ENCODE data around the gene PRUNE2.
"Not testable (repeated sequence)": the region's sequence is repeated elsewhere in the genome, so short reads cannot be mapped to it uniquely, and the experiment has no call there.

Gene PRUNE2

DNA sequence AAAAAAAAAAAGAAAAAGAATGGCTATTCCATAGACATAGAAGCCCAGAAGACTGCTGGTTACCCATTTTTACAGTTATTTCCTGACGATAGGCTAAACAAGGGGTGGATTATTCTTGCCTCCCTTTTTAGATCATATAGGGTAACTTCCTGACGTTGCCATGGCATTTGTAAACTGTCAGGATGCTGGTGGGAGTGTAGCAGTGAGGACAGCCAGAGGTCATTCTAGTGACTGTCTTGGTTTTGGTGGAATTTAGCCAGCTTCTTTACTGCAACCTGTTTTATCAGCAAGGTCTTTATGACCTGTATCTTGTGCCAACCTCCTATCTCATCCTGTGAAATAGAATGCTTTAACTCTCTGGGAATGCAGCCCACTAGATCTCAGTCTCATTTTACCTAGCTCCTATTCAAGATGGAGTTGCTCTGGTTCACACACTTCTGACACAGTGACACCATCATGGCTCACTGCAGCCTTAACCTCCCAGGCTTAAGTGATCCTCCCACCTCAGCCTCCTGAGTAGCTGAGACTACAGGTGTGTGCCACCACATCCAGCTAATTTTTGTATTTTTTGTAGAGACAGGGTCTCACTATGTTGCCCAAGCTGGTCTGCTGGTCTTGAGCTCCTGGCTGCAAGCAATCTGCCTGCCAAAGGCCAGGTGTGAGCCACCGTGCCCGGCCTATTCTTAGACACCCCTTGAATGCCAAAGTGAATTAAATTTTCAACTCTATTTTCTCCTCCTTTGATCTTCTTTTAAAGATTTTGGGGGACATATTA lies 311.8 kb downstream of the PRUNE2 start:
- not testable (repeated sequence) for DNase-seq

DNA sequence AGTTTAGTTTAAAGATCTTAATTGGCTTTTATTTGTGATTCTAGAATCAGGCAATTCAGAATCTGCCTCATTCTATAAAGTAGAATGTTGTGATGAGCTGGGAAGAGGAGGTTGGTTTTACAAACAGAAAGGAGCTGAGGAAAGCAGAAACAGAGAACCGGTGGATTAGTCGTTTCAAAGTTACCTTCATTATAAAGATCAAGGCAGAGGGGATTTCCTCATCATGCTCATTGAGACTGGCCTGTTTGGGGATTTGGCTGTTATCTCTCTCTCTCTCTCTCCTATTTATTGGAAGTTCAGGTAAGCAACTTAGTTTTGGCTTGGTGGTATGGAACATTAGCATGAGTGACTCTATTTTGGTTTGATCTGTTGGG lies 313.0 kb downstream of the PRUNE2 start:
- no peak for DNase-seq

DNA sequence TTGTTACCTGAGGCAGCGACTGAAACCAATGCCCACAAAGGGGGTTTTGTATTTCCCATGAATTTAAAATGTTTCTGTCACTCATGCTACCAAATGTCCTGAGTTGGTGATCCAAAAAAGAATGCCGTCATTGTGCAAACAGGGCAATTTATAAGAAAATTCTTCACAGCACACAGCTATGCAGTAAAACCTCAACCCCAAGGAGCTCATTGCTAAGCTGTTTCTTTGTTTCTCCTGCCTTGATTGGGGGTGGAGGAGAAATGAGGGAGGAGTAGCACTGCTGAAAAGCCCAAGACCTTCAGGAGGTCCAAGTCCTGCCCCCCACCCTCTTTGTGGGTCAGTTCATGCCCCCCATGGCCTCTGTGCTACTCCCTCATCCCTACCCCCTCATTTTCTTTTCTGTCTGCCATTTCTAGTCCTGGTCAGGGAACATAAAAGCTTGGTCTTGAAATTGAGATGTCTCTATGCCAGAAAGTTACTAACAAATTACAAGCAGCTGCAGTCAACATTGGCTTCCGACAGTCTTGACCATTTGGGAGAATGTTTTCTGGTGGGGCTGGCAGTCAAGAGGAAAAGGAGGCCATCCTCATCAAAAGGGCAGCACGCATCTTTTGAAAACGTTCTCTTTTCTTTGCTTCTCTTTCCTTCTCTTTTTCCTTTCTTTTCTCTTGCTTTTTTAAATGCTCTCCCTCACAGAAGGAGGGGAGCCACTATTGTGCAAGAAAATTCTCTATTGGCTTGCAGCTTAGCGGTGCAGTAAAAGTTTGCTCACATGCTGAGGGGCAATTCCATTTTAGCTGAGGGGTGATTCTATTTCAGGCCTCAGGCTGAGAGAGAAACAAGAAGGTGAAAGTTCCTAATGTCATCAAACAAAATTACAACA lies 313.6 kb downstream of the PRUNE2 start:
- no peak for DNase-seq

DNA sequence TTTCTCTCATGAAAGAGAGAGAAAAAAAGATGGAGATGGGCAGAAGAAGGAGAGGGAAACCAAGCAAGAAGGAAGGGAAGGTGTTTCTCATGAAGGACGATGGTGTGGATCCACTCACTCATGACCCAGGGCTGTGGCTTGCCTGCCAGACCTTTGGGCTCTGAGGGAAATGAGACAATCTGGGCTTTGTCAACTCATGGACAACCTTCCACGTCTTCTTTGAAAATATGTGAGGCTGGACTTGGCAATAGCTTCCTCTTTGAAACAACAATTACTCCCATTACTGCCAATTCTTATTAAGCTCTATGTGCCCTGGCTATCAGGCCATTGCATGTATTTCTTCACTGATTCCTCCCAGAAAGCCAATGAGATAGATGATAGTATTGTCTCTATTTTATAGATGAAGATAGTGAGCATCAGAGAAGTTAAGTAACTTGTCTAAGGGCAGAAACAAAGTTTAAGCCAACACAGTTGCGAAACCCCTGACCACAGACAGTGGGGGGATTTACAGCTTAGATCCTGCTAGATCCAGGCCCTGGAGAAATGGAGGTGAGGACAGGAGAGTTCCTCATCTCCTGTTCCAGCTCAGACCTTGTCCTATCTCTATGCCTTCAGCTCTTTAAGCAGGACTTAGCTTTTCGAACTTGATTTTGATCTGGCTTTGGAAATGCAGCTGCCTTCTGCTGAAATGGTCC lies 314.5 kb downstream of the PRUNE2 start:
- DNase-seq: no peak

DNA sequence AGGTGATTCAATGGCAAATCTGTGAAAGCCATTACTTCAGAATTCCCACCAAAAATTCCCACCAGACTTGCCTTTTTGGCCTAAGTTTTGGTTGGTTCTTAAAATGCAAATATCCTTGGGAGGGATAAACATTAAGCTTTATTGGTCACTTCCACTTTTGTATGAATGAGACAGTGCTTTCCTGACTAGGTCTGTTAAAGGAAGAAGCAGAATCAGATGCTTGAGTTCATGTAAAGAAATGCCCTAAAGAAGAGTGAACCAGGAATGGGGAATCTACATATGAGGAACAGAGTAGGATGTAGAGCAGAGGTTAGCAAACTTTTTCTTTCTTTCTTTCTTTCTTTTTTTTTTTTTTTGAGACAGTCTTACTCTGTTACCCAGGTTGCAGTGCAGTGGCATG lies 317.6 kb downstream of the PRUNE2 start:
- no peak for DNase-seq

DNA sequence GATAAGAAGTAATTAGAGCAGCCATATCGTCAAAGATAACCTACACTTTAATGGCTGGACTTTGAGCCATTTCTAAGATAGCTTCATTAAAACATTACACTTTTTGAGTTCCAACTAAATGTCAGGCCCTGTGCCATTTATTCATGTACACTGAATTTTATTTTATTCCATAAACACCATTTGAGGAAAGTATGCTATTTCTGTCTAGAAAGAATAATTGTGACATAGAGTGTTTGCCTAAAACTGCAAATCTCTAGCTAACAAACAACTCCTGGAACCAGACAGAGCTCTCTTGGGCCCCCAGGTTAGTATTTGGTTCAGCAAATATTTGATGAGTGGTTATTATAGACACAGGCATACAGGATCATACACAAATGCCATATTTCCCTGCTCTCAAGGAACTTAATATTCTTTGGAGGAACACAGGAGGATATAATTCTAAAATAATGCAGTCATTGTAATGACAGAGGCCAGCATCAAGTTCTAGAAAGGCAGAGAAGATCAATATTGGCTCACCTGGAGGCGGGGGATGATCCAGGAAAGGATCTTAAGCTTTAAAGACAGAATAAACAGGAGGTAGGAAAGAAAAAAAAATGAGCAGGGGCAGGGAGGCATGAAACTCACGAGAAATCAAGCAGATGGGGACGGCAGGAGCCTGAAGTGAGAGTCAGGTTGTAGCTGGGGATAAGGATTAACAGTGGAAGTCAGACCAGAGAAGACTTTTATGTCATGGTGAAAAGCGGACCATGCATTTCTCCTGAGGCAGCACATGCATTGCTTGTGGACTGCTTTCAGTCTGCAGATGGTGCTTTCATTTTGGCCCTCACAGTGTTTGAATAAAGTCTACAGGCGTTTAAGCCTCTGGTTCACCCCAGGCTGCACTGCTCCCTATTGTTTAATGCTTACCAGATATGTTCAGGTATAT lies 319.3 kb downstream of the PRUNE2 start:
- DNase-seq: no peak

GRCh38 chr9:76585487-76586389 lies 320.2 kb downstream of the PRUNE2 start:
- DNase-seq: no peak

DNA sequence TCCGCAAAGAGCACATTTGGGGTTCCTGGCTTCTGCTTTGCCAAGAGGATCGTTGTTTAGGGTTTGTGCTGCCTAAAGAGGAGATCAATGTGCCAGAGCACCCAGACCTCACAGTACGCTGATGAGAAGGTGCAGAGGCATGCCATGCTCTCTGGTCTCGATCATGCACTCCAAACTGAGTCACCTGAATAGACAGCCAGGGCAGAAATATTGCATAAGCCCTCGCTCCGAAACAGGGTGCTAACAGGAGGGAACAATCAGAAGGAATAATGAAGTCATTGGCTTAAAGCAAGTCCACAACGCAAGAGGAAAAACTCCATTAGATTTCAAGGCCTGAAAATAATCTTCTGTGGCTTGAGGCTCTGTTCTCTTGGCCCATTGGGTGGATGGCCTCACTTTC lies 322.7 kb downstream of the PRUNE2 start:
- no peak for DNase-seq

DNA sequence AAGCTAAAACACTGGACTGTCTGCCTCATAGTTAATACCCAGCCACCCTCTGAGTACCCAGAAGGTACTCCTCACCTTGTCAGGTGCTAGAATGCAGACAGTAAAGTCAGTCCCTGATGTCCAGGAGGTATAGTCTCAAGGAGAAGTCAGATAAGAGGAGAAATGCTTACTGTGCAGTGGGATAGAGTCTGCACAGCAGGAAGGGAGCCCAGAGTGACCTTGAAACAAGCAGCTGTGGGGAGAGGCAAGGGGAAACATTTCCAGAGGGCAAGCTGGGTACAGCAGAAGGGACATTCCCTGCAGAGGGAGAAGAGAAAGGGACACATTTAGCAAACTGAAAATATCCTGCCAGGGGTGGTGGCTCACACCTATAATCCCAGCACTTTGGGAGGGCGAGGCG lies 324.2 kb downstream of the PRUNE2 start:
- DNase-seq: no peak

DNA sequence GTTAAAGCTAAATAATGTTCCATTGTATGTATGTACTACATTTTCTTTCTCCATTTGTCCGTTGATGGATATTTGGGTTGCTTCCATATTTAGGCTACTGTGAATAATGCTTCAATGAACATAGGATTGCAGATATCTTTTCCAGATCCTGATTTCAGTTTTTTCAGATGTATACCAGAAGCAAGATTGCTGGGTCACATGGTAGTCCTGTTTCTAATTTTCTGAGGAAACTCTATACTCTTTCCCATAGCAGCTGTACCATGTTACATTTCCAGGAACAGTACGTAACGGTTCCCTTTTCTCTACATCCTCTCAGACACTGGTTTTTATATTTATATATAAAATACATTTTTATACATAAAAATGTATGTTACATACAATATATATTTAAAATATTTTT lies 325.1 kb downstream of the PRUNE2 start:
- DNase-seq: no peak

DNA sequence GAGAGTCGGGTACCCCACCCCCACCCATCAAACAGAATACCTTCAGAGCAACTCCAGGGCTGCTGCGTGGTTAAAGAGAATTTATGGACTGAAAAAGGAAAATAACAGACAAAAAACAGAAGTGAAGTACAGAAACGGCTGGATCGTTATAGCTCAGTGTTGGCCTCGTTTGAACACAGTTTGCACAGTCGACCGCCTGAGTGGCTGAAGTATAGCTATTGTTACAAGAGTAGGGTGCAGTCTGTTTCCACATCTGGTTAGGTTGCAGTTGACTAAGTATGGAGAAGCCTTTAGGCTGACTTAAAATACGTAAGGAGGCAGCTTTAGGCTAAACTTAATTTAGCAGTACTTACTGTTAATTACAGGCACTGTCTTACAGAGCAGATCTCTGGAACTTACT lies 325.7 kb downstream of the PRUNE2 start:
- DNase-seq: no peak

GRCh38 chr9:76576344-76576743 lies 329.6 kb downstream of the PRUNE2 start:
- peak; percentile 93 for DNase-seq

DNA sequence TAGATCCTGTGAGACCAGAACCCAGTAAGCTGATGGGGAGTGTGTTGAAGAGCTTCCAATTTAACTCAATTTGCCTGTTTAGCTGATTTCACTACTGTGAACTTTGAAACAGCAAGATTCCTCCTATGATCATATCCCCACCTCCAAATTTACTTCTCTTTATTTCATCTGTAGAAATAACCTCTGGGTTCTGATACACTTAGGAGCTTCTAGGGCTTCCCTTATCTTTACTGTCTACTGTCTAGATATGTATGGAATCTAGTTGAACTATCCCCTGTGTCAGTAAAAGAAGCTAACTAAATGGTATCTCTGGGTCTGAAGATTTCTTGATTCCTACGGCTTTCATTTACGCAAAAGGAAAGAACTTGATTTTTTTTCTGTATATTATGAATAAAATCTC lies 330.2 kb downstream of the PRUNE2 start:
- DNase-seq: no peak

GRCh38 chr9:76573905-76574760 lies 331.8 kb downstream of the PRUNE2 start:
- DNase-seq: peak; percentile 23

GRCh38 chr9:76573408-76573807 lies 332.5 kb downstream of the PRUNE2 start:
- no peak for DNase-seq

- no peak for DNase-seq
Measured at GRCh38 chr9:76572151-76572550, 333.8 kb downstream of the PRUNE2 start.

DNA sequence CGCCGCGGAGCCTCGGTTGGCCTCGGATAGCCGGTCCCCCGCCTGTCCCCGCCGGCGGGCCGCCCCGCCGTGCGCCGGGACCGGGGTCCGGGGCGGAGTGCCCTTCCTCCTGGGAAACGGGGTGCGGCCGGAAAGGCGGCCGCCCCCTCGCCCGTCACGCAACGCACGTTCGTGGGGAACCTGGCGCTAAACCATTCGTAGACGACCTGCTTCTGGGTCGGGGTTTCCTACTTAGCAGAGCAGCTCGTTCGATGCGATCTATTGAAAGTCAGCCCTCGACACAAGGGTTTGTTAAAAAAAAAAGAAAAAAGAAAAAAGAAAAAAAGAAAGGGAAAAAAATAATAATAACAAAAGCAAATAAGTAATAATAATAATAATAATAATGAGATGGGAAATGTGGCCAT lies 334.2 kb downstream of the PRUNE2 start:
- no peak for DNase-seq

DNA sequence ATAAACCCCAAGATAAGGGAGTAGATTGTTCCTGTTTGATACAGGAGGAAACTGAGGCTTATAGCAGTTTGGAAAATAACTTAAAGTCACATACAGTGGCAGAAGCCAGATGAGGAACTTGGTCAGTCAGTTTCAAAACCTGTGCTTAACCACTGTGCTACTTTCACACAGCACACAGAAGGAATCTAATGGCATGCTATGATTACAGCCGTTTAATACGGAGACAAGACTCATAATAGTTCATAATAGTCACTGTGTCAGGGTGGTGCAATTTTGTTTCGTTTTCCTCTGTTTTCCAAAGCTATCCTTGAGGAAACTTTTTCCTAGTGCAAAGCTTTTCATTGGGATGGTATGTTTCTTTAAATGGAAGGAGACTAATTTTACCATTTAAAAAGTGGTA lies 334.6 kb downstream of the PRUNE2 start:
- DNase-seq: peak; percentile 28

- DNase-seq: no peak
Measured at GRCh38 chr9:76570826-76571225, 335.1 kb downstream of the PRUNE2 start.

DNA sequence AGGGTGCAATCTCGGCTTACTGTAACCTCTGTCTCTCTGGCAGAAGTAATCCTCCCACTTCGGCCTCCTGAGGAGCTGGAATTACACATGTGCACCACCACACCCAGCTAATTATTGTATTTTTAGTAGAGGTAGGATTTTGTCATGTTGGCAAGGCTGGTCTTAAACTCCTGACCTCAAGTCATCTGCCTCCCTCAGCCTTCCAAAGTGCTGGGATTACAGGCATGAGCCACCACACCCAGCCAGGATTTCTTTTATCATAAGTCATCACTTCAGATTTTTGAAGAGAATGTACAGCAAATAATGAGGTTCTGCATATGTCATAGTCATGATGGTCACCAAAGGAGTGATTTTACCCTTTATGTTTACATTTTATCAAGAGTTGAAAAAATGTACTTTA lies 338.8 kb downstream of the PRUNE2 start:
- DNase-seq: no peak
